COLO829 (cell line): Measurements from ENCODE around the gene RBM26.

Experiments
- DNase-seq: peaks from one replicate; pipeline ENCODE4 v3.0.0; 2012; ENCODE audit warnings: low spot score

RBM26 gene, protein sequence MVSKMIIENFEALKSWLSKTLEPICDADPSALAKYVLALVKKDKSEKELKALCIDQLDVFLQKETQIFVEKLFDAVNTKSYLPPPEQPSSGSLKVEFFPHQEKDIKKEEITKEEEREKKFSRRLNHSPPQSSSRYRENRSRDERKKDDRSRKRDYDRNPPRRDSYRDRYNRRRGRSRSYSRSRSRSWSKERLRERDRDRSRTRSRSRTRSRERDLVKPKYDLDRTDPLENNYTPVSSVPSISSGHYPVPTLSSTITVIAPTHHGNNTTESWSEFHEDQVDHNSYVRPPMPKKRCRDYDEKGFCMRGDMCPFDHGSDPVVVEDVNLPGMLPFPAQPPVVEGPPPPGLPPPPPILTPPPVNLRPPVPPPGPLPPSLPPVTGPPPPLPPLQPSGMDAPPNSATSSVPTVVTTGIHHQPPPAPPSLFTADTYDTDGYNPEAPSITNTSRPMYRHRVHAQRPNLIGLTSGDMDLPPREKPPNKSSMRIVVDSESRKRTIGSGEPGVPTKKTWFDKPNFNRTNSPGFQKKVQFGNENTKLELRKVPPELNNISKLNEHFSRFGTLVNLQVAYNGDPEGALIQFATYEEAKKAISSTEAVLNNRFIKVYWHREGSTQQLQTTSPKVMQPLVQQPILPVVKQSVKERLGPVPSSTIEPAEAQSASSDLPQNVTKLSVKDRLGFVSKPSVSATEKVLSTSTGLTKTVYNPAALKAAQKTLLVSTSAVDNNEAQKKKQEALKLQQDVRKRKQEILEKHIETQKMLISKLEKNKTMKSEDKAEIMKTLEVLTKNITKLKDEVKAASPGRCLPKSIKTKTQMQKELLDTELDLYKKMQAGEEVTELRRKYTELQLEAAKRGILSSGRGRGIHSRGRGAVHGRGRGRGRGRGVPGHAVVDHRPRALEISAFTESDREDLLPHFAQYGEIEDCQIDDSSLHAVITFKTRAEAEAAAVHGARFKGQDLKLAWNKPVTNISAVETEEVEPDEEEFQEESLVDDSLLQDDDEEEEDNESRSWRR

DNA sequence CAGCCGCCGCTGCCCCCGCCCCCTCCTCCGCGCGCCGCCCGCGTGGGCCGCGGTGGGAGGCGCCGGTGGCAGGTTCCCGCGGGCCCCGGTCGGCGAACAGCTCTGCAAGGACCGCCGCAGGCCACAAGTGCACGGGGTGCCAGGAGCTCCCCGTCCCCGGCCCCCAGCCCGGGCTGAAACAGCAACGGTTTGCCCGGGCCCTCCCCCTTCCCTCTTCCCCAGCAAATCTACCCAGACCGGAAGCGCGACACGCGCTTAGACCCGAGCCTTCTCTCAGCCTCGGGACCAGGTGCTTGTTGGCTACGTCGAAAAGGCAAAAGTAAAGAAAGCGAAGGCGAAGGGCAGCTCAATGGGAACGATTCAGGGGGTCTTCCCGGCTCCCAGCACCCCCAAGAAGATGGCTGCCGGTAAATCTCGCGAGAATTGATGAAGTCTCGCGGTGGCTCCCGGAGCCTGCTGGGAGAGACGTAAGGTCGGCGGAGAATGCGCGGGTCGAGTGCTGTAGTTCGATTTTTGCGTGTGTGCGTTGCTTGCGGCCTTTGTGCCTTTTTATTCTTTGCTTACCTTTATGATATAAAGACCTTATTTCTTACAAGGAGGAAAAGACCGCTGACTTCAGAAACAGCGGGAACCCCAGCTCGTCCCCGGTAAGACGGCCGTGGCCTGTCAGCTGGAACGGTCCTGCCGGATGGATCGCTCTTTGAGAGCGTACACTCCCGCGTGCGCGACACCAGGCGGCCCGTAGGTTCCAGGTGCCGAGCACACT, at the start of gene RBM26:
RBM26 (minus strand) TSS at position 425 of the 766 bp plus-strand sequence. CDS start 481 bp downstream, outside the sequence.
- peak; percentile 94 for DNase-seq

DNA sequence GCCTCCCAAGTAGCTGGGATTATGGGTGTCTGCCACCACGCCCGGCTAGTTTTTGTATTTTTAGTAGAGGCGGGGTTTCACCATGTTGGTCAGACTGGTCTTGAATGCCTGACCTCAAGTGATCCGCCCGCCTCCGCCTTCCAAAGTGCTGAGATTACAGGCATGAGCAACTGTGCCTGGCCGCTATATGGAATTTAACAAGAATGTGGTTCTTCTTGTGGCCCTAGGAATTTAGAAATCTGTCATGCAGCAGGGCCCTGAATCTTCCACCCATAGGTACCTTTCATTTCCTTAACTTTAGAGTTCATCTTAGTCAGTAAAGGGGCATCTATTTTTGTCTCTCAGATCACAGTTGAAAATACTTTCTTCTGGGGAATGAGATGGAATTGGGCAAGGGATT, 49.3 kb upstream of the RBM26 start:
- DNase-seq = no peak

DNA sequence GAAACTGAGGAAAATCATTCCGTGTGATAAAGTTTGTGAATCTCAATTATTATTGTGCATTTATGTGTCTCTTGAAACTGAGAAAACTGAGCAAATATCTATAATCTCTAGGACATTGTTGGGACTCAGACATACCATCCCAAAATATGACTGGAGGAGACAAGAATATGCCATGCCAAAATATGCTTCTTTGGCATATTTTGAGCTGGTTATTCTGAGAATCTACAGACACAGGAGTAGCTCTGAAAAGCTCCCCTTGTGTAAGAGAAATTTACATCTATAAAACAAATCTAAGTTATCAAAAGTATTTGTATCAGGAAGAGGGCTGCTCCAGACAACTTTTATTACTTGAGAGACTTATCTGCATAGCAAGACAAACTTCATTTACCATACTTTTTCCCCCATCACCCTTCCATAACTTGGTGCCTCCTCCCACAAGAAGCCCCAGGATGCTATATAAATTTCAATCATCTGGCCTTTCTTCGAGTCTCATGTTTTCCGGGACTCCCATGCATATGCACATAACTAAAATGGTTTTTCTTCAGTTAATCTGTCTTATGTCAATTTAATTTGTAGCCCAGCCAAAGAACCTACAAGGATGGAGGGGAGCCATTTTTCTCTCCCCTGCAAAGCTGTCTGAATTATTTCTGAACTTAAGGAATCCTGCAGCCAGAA, 46.3 kb upstream of the RBM26 start:
- DNase-seq = no peak

DNA sequence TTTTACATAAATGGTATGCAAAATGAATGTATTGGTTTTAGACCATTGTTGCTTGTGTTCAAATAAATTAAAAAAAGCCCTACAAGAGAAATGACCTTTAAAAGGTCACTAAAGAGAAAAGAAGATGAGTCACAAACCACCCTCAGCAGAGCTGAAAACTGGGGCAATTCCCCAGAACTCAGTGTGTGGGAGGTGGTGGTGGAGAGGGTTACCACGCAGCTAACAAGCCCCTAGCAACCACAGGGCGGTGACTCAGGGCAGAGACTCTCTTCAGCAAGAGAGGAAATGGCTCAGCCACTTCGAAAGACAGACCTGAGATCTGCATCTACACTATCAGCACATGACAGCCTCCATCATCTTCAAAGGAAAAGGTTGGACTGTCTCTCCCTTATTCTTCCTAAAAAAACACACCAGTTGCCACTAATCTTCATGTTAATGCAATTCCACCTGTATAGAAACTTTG, 45.5 kb upstream of the RBM26 start:
- DNase-seq = peak; percentile 85

DNA sequence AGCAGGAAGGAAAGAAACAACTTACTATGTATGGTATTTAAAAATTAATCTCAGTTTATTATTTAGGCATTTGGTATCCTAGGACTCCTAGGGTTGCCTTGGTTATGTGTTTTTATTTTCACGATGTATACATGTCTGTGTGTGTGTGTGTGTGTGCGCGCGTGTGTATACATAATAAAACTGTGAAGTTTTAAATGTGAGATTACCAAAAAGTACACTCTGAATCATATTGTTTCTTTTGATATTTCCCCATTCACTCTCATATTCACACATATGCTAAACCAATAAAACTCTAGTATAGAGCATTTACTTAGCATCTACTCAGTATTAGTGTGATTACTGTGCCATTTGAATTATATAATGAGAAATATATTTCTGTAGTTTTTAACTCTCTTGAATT, 44.1 kb upstream of the RBM26 start:
- no peak for DNase-seq

DNA sequence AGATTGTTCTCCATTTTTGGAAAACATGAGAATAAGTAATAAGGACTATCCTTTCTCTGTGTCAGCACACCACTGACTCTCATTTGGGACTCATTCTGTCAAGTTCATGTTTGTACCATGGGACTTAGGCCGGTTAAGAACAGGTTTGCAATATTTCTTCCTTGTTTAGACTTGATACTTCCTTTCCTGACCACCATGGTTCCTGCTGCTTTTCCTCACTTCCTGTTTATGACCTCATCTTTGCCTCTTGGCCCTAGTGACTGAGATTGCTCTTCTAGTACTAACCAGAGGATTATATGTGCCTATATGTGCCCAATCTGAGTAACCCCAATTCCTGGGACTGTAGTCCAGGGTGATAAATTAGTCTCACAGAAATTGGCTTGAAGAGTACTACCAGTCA, 42.4 kb upstream of the RBM26 start:
- no peak for DNase-seq

DNA sequence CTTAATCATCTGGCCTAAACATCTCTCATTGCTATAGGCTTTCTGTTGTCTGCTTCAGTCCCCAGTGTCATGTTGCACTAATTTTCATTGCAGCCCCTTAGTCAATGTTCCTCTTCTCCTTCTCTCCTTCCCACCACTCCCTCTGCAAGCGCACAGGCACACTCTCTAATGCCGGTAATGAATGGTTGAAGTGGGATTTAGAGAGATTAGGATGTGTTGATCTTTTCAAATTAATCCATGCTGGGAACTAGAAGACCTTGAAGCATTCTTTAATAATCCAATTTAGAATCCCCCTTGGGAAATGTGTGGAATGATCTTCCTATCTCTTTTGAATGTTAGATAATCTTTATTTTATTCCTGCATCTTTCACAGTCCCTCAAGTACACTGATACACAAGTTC, 41.7 kb upstream of the RBM26 start:
- no peak for DNase-seq

DNA sequence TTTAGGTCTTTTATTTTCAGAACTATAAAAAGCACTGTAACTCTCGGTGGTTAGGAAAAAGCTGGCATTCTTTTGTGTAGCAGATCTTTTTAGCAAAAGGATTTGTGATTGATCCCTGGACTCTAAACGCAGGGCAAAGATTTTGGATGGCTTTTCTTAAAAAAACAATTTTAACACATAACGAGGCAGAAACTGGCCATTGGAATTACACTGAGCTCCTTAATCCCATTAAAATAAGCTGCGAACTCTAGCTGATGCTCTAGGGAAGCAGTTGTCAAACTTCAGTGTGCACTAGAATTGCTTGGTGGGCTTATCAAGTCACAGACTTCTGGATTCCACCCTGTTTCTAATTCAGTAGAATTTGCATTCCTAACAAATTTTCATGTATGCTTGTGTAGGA, 41.1 kb upstream of the RBM26 start:
- no peak for DNase-seq

DNA sequence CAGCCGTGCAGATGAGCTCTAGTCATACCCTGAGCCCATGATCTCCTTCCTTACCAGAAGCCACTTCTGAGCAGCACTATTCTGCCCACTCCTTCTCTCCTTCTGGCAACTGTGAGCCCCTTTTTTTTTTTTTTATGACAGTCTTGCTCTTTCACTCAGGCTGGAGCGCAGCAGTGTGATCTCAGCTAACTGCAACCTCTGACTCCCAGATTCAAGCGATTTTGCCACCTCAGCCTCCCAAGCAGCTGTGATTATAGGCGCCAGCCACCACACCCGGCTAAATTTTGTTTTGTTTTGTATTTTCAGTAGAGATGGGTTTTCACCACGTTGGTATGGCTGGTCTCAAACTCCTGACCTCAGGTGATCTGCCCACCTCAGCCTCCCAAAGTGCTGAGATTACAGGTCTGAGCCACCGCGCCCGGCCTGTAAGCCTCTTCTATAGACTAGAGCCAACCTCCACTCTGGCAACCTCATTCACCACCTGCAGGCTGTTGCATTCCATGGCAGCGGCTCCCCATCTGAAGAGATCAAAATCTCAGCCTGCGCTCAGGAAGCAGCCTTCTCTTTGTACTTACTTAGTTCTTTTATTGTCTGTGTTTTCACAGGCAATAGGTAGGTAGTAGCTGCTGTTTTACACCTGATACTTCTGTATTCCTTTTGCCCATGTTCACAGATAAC, 40.1 kb upstream of the RBM26 start:
- no peak for DNase-seq

DNA sequence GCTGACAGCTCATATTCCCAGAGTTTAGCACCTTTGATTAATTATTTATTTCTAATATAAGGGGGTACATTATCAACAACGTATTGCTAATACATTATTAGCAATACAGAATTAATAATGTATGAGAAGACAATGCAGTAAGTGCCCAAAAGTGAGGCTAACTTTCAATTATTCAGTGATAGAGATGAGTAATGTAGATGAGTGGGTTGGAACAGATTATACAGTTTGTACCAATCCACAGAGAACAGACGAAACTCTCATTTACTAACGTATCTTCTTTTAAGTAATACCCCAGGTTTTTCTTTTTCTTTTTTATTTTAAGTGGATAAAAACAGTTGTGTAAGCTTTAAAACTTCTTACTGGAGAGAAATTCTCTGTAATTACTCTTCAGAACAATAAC, 36.7 kb upstream of the RBM26 start:
- no peak for DNase-seq

DNA sequence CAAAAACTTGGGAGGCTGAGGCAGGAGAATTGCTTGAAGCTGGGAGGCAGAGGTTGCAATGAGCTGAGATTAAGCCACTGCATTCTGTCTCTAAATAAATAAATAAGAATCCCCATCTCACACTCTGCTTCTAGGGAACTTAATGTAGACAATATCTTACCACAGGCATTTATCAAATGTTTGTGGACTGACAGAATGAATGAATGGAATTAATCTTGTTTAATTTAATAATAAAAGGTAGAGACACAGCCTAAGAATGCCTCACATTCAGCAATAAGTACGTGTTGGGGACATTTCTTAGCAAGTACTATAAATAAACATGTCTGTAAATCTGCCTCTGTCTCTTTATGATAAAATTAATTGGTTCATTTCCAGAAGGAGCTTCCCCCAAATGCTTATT, 36.2 kb upstream of the RBM26 start:
- no peak for DNase-seq

DNA sequence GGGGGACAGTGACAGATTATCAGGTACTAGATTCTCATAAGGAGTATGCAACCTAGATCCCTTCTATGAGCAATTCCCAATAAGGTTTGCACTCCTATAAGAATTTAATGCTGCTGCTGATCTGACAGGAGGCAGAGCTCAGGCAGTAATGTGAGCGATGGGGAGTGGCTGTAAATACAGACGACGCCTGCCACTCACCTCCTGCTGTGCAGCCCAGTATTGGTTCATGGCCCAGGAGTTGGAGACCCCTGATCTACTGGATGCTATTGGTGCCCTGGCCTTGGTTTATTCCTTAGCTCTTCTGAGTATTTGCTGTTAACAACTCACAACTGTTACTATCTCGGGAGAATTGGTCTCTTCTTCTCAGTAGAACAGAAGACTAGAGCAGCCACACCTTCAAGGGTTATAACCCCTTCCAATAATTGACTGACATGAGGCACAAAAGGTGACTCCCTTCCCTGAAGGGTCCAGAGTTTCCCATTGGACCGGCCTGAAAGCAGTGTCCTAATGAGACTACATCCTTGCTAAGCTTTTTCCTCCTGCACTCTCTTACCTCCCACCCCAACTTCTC, 35.0 kb upstream of the RBM26 start:
- no peak for DNase-seq

DNA sequence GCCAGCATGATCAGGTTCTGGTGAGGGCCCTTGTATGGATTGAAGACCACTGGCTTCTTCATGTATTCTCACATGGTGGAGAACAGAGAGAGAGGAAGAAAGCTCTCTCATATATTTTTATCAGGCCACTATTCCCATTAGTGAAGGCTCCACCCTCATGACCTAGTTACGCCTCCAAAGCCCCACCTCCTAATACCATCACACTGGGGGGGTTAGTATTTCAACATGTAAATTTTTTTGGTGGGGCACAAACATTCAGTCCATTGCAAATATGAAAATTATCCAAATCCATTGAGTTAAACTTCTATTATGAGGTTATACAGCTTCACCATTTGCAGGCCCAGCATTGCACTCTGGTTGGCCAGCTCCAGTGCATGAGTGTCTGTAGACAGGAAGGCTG, 33.2 kb upstream of the RBM26 start:
- DNase-seq = no peak

DNA sequence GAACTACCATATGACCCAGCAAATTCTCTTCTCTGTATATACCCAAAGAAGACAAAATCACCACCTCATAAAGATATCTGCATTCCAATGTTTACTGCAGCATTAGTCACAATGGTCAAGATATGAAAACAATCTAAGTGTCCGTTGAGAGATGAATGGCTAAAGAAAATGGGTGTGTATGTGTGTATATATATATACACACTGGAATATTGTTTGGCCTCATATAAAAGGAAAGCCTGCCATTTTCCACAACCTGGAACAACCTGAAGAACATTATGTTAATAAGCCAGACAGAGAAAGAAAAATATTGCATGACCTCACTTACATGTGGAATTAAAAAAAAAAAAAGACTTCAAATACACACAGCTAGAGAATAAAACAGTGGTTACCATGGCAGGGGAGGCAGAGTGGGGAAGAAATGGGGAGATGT, 29.5 kb upstream of the RBM26 start:
- no peak for DNase-seq

DNA sequence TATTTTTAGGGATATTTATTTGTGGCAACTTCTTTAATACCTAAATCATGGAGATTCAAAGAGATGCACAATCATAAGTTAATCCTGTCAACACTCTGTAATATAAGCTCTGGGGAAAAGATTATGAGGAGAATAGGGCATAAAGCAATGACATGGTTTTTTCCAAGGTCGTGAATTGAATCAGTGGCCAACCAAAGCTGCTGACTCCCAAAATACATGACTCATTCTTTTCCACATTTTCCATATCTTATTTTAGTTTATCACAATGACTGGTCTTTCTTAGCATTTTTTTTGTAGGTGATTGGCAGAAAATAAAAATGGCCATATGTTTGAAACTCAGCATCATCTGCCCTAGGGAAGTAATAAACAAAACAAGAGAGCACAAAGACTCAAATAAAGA, 28.5 kb upstream of the RBM26 start:
- DNase-seq = peak; percentile 46

DNA sequence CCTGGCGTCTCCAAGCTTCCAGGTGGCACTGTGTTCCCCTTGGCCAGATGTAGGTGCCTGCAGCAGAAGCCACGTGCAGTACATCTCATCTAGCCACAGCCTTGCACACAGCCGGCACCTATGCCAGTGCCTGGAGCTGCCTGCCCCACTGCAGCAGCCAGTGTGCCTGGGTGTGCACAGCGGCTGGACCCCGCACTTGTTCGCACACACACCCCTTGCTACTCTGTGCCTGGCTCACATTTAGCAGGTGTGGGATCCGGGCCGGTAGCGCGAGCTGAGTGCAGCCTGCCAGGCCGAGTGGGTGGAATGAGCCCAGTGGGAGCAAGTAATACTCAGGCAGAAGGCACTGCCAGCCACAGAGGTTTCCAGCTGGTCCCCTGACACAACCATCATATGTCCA, 26.9 kb upstream of the RBM26 start:
- DNase-seq = no peak

DNA sequence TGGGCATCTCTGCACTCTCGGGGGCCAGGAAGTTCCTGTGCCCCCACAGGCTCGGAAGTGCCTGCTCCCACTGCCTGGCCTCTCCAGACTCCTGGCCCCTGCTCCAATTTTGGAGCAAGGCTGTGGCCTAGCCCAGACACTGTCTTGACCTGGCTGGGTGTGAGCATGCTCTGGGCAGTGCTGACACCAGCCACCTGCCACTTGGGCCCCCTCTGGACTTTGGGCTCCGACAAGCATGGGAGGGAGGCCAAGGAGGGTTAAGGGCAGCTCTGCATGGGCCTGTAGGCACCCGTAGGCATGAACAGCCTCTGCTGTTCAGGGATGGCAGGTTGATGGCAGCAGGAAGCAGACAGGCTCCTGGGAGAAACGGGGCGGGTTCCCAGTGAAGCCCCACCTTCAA, 26.0 kb upstream of the RBM26 start:
- no peak for DNase-seq

DNA sequence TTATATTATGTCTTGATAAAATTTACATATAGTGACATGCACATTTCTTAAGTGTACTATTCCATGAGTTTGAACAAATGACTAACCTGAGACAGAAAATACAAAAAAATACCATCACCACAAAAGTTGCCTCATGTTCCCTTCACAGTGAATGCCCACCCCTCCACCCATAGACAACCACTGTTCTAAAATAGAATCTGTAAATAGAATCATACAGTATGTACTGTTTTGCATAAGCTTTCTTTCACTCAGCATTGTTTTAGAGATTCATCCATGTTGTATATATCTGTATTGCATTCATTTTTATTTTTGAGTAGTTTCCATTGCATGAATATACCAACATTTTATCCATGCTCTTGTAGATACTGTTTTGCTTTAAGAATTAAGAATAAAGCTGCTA, 23.3 kb upstream of the RBM26 start:
- DNase-seq = no peak

DNA sequence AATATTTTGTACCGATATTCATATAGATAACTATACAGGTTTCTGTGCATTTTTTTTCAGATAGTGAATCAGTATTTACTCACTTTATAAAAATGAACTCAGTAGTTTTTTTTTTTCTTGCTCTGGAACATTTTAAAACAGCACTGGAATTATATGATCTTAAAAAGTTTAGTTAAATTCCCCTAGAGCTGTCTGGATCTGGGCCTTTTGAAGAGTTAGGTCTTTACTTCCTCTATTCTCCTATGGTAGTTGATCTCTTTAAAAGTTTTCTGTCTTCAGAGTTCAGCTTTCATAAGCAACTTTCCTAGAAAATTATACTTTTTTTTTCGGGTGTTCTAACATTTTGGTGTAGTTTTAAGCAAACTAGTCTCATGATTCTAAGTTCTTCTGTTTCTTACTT, 21.8 kb upstream of the RBM26 start:
- no peak for DNase-seq

DNA sequence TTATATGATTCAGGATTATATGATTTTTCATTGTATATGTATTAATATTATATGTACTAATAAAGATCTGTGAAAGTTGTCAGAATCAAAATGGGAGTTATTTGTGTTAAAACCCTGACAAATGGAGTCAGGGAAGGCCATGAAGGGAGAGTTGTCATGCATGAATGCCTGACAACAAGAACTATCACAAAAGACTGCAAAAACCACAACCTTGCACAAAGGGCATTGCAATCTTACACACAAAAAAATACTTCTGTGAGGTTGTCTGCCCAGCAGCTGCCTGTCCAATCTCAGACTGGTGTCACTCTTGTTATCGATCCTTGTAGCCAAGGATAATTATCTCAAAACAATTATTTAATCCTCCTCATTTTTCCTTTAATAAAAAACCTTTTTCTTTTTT, 21.2 kb upstream of the RBM26 start:
- no peak for DNase-seq
